ENCODE data around the gene SKP2.
A peak's percentile ranks its signal among the peaks of the same experiment; 100 is the strongest.

The SKP2 gene

DNA sequence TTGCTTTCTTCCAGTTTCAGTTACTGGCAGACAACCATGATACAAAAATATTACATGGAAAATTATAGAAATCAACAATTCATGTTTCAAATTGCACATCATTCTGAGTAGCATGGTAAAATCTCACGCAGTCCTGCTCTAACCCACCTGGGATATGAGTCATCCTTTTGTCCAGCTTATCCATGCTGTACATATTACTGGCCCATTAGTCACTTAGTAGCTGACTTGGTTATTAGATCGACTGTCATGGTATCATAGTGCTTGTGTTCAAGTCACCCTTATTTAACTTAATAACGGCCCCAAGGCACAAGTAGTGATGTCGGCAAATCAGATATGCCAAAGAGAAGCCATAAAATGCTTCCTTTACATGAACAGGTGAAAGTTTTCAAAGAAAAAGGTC, 48.6 kb downstream of the SKP2 start:
- DNase-seq (ENCODE audit: low read depth): no peak

GRCh38 chr5:36202521-36202961, 50.6 kb downstream of the SKP2 start:
- DNase-seq (ENCODE audit: low read depth): peak; percentile 15

DNA sequence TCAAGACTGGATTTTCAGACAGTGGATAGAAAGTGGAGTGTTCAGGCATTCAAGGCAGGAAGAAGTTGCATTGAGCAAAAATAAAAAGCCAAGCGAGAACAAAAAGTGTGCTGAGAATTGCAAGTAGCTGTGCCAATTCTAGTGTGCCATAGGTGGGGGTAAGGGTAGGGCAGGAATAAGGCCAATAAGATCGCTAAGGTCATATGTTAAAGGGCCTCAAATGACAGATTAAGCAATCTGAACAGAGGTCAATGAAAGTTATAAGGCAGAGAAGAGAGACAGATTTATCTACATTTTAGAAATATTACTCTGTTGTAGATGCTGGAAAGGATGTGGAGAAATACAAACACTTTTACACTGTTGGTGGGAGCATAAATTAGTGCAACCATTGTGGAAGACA, 53.4 kb downstream of the SKP2 start:
- no peak for DNase-seq (ENCODE audit: low read depth)

DNA sequence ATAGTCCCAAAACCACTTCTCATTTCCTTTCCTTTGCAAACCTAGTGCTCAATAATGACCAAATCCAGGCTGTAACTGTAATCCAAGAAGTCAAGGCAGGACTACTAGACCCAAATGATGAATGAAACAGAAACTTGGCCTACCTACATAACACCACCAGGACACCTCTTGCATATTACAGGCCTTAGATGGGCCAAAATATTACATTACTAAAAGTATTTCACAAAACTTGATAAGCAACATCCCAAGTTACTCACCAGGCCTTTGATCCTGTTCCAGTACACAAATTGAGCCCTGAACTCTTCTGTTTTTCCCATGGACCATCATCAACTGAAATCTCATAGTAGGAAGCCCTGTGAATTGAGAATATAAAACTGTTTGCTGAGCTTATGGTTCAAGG, 55.0 kb downstream of the SKP2 start:
- no peak for DNase-seq (ENCODE audit: low read depth)

GRCh38 chr5:36208786-36209185, 56.9 kb downstream of the SKP2 start:
- DNase-seq (ENCODE audit: low read depth): no peak

GRCh38 chr5:36209664-36210063, 57.8 kb downstream of the SKP2 start:
- no peak for DNase-seq (ENCODE audit: low read depth)

GRCh38 chr5:36214436-36214835, 62.5 kb downstream of the SKP2 start:
- DNase-seq (ENCODE audit: low read depth): no peak

DNA sequence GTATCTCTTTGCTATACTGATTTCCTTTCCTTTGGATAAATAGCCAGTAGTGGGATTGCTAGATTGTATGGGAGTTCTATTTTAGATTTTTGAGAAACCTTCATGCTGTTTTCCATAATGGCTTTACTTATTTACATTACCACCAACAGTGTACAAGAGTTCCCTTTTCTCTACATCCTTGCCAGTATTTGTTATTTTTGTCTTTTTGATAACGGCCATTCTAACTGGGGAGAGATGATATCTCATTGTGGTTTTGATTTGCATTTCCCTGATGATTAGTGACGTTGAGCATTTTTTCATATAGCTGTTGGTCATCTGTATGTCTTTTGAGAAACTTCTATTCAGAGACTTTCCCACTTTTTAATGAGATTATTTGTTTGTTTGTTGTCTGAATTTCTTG, 64.0 kb downstream of the SKP2 start:
- no peak for DNase-seq (ENCODE audit: low read depth)

DNA sequence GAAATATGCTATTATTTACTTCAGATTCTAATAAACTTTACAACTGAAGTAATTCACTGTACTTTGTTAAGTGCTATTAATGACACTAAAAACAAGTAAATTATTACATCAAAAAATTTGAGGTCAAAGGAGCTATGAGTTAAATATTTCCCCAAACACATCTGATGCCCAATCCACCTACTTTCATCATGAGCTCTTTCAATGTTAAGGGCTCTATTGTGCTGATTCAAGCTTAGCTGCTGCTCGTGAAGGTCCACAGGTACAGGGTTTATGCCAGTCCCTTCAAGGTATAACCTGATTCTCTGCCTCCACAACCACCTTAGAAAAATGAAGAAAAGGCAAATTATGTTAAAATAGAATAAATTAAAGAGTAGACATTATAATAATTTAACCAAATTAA, 65.7 kb downstream of the SKP2 start:
- DNase-seq (ENCODE audit: low read depth): no peak

- DNase-seq (ENCODE audit: low read depth): no peak
Measured at GRCh38 chr5:36217988-36218387, 66.1 kb downstream of the SKP2 start.

GRCh38 chr5:36222620-36223019, 70.7 kb downstream of the SKP2 start:
- no peak for DNase-seq (ENCODE audit: low read depth)

DNA sequence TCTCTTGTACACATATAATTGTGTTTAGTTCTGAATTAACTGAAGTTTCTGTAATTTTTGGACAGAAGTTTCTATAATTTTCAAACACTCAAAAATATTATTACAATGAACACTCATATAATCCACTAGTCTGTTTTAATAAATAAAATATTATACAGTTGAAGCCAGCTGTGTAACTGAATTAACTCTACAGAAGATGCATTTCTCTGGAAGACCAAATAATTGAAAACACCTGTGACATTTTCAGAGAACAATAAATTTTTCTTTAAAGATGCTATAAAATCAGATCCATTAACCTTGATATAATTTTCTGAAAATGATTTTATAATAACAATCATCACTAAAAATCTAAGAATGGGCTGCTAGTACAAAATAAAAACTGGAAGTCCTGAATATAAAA, 75.1 kb downstream of the SKP2 start:
- DNase-seq (ENCODE audit: low read depth): no peak

- no peak for DNase-seq (ENCODE audit: low read depth)
Measured at GRCh38 chr5:36228505-36228904, 76.6 kb downstream of the SKP2 start.

GRCh38 chr5:36230151-36230790, 78.4 kb downstream of the SKP2 start:
- no peak for DNase-seq (ENCODE audit: low read depth)

DNA sequence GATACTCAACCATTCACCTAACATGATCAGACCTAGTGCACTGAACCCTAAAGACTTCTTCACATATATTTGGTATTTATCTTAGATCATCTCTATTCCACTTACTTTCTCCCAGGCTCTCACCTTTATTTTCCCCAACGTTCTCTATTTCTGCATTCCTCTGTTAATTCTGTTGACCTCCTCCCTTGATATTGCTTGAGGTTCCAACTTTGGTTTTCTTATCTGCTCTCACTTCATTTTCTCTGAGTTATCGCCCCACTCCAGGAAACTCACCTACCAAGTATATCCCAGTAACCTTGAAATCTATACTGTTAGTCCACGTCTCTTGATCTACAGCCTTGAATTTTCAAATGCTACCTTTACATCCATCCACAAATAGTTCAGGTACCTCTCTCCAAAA, 80.6 kb downstream of the SKP2 start:
- DNase-seq (ENCODE audit: low read depth): no peak

Data from GM04504 (cell line).